HG02970 (cell line): ENCODE measurements around the gene P2RX6.
"Not testable (repeated sequence)": the region's sequence is repeated elsewhere in the genome, so short reads cannot be mapped to it uniquely, and the experiment has no call there.

ENCODE experiments used
- ATAC-seq: cut with Tn5 transposase; IDR thresholded peaks from one replicate; pipeline ENCODE4 v1.9.1; 2021; ENCODE audit warnings: mild to moderate bottlenecking, moderate library complexity, moderate number of reproducible peaks; ENCODE audit not compliant: unreplicated experiment, low FRiP score

The P2RX6 gene

GRCh38 chr22:21014726-21015465 is at the start of gene P2RX6:
P2RX6 (plus strand) TSS chr22:21015165; CDS start chr22:21015175, 10 bp downstream.
- no peak for ATAC-seq

- no peak for ATAC-seq
Measured at GRCh38 chr22:20965888-20966855, 48.8 kb upstream of the P2RX6 start.

- no peak for ATAC-seq
Measured at GRCh38 chr22:20966883-20967696, 47.9 kb upstream of the P2RX6 start, which contains the start of gene AIFM3. AIFM3 (plus strand) TSS chr22:20967255; CDS start chr22:20967945, 690 bp downstream.

GRCh38 chr22:20967697-20968211 is 47.2 kb upstream of the P2RX6 start:
- ATAC-seq: no peak

GRCh38 chr22:20968281-20968977 is 46.5 kb upstream of the P2RX6 start:
- ATAC-seq: no peak

- ATAC-seq: no peak
Measured at GRCh38 chr22:20970939-20971657, 43.9 kb upstream of the P2RX6 start.

- not testable (repeated sequence) for ATAC-seq
Measured at GRCh38 chr22:20972014-20972694, 42.8 kb upstream of the P2RX6 start.

- ATAC-seq: no peak
Measured at GRCh38 chr22:20972933-20973577, 41.9 kb upstream of the P2RX6 start.

GRCh38 chr22:20973634-20974286 is 41.2 kb upstream of the P2RX6 start:
- no peak for ATAC-seq

GRCh38 chr22:20974336-20974955 is 40.5 kb upstream of the P2RX6 start:
- ATAC-seq: no peak

GRCh38 chr22:20975541-20976290 is 39.2 kb upstream of the P2RX6 start:
- ATAC-seq: no peak

GRCh38 chr22:20976291-20976877 is 38.6 kb upstream of the P2RX6 start:
- no peak for ATAC-seq

GRCh38 chr22:20977019-20977418 is 37.9 kb upstream of the P2RX6 start:
- no peak for ATAC-seq

- no peak for ATAC-seq
Measured at GRCh38 chr22:20977516-20978170, 37.3 kb upstream of the P2RX6 start.

GRCh38 chr22:20978419-20978818 is 36.5 kb upstream of the P2RX6 start:
- no peak for ATAC-seq
